ENCODE data around the gene ANKDD1B. TPM values are rescaled to one million over a fixed set of nuclear protein-coding genes. Genes with fewer than 3 reads are reported as not detected.
"Not testable (repeated sequence)": the region's sequence is repeated elsewhere in the genome, so short reads cannot be mapped to it uniquely, and the experiment has no call there.

ANKDD1B gene
- total RNA-seq, 5 donors from 2014 or later (not counting 1 experiment from before 2014, with no cell fraction given): 0.28 to 0.85 (median 0.33) TPM; not detected in 1

DNA sequence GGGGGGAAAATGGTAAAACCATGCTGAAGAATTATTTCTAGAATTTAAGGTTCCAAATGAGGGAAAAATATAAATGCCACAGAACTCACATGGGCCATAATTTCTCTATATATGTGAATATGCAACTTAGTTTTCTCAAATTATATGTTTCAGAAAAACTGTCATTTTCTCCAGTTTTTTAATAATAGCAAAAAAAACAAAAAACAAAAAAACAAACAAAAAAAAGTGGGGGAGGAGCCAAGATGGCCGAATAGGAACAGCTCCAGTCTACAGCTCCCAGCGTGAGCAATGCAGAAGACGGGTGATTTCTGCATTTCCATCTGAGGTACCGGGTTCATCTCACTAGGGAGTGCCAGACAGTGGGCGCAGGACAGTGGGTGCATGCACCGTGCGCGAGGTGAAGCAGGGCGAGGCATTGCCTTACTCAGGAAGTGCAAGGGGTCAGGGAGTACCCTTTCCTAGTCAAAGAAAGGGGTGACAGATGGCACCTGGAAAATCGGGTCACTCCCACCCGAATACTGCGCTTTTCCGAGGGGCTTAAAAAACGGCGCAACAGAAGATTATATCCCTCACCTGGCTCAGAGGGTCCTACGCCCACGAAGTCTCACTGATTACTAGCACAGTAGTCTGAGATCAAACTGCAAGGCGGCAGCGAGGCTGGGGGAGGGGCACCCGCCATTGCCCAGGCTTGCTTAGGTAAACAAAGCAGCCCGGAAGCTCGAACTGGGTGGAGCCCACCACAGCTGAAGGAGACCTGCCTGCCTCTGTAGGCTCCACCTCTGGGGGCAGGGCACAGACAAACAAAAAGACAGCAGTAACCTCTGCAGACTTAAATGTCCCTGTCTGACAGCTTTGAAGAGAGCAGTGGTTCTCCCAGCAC lies 84.5 kb downstream of the ANKDD1B start:
- H3K9me3 ChIP-seq; H3K27me3 Mint-ChIP-seq; DNase-seq; H3K4me1 ChIP-seq (ENCODE audit: control insufficient read depth in 1 of 2, extremely low read depth in 1 of 2, insufficient read depth in 2 of 2, low read length in 2 of 2); H3K27ac ChIP-seq (ENCODE audit: low read length); H3K27ac Mint-ChIP-seq; CTCF ChIA-PET; H3K4me3 ChIP-seq (ENCODE audit: control insufficient read depth in 1 of 2, extremely low read depth in 1 of 2, low read length in 1 of 2); ATAC-seq (replicated peaks in 1 of 4); POLR2A ChIA-PET; H3K4me3 Mint-ChIP-seq; H3K9me3 Mint-ChIP-seq; H3K27me3 ChIP-seq (replicated peaks in 1 of 2; ENCODE audit: control insufficient read depth in 2 of 2, extremely low read depth in 1 of 2, insufficient read depth in 2 of 2, low read length in 1 of 2): not testable (repeated sequence)
- Mint-ChIP-seq H3K4me1 (peaks cover 4 to 12% (median 10%) of the 10 kb centered on the region in 3 donors), H3K36me3 (peaks cover 32% of the 10 kb centered on the region)
- 94% methylated on average over 5 of the region's 22 CpGs for WGBS (ENCODE audit: insufficient coverage)
- H3K36me3 ChIP-seq (ENCODE audit: control insufficient read depth in 2 of 2, extremely low read depth in 1 of 2, insufficient read depth in 1 of 2, low read length in 1 of 2): peaks cover 0 to 15% of the 10 kb centered on the region in 2 donors

DNA sequence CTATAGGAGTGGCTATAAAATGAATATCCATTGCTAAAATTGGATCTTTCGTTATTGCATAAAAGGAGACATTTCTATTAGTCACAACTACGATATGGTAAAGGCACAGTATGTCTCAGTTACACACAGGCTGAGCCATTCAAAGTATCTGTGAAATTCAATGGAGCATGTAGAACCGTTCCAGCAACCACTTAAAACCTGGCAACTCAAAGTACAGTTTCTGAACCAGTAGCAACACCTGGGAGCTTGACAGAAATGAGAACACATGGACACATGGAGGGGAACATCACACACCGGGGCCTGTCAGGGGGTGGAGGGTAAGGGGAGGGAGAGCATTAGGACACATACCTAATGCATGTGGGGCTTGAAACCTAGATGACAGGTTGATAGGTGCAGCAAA lies 90.6 kb downstream of the ANKDD1B start:
- peaks cover 4 to 31% of the 10 kb centered on the region in 2 donors for H3K36me3 ChIP-seq (ENCODE audit: control insufficient read depth in 2 of 2, extremely low read depth in 1 of 2, insufficient read depth in 1 of 2, low read length in 1 of 2)
- ATAC-seq (replicated peaks in 1 of 4) (no peak), DNase-seq (no peak)
- Mint-ChIP-seq H3K9me3 (no peaks in the 10 kb centered on the region), H3K36me3 (peaks cover 35% of the 10 kb centered on the region), H3K4me3 (no peak overlapping the region), H3K4me1 (peaks cover 4 to 24% (median 18%) of the 10 kb centered on the region in 3 donors), H3K27ac (no peak overlapping the region), H3K27me3 (no peaks in the 10 kb centered on the region)
- POLR2A ChIA-PET: no interaction called here
- H3K27me3 ChIP-seq (replicated peaks in 1 of 2; ENCODE audit: control insufficient read depth in 2 of 2, extremely low read depth in 1 of 2, insufficient read depth in 2 of 2, low read length in 1 of 2): no peaks in the 10 kb centered on the region
- H3K4me3 ChIP-seq (ENCODE audit: control insufficient read depth in 1 of 2, extremely low read depth in 1 of 2, low read length in 1 of 2): no peak overlapping the region
- no peaks in the 10 kb centered on the region for H3K4me1 ChIP-seq (ENCODE audit: control insufficient read depth in 1 of 2, extremely low read depth in 1 of 2, insufficient read depth in 2 of 2, low read length in 2 of 2)
- no peaks in the 10 kb centered on the region for H3K9me3 ChIP-seq
- H3K27ac ChIP-seq (ENCODE audit: low read length): no peak overlapping the region
- 100% methylated on average over 1 of the region's 4 CpGs for WGBS (ENCODE audit: insufficient coverage)
- CTCF ChIA-PET: no interaction called here

DNA sequence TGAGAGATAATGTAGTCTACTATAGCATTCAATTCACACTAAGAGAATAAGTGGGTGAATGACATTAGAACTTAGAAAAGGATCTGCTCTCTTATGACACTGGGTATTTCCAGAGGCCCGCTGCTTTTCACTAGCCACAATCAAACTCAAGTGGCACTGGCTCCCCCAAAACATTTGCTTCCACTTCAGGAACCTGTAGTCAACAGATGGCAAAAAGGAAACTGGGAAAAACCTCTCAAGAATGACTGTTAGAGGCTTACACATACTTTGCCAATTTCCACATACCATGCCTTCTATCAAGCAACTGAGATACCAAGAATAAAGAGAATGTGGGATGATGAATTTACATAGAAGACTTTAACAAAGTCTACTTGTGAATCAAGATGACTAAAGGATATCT lies 94.8 kb downstream of the ANKDD1B start:
- ChIA-PET CTCF (no interaction called here), POLR2A (no interaction called here)
- Histone ChIP-seq H3K4me3 (ENCODE audit: control insufficient read depth in 1 of 2, extremely low read depth in 1 of 2, low read length in 1 of 2) (no peak overlapping the region), H3K9me3 (no peaks in the 10 kb centered on the region), H3K4me1 (ENCODE audit: control insufficient read depth in 1 of 2, extremely low read depth in 1 of 2, insufficient read depth in 2 of 2, low read length in 2 of 2) (no peaks in the 10 kb centered on the region), H3K36me3 (ENCODE audit: control insufficient read depth in 2 of 2, extremely low read depth in 1 of 2, insufficient read depth in 1 of 2, low read length in 1 of 2) (peaks cover 4 to 55% of the 10 kb centered on the region in 2 donors), H3K27ac (ENCODE audit: low read length) (no peak overlapping the region), H3K27me3 (replicated peaks in 1 of 2; ENCODE audit: control insufficient read depth in 2 of 2, extremely low read depth in 1 of 2, insufficient read depth in 2 of 2, low read length in 1 of 2) (no peaks in the 10 kb centered on the region)
- DNase-seq (no peak), ATAC-seq (replicated peaks in 1 of 4) (no peak)
- H3K27ac Mint-ChIP-seq: no peak overlapping the region
- WGBS (ENCODE audit: insufficient coverage): 33% methylated on average over 1 of the region's 1 CpG
- H3K4me1 Mint-ChIP-seq: peaks cover 5 to 28% (median 17%) of the 10 kb centered on the region in 3 donors
- no peaks in the 10 kb centered on the region for H3K9me3 Mint-ChIP-seq
- peaks cover 46% of the 10 kb centered on the region for H3K36me3 Mint-ChIP-seq
- no peak overlapping the region for H3K4me3 Mint-ChIP-seq
- H3K27me3 Mint-ChIP-seq: no peaks in the 10 kb centered on the region

DNA sequence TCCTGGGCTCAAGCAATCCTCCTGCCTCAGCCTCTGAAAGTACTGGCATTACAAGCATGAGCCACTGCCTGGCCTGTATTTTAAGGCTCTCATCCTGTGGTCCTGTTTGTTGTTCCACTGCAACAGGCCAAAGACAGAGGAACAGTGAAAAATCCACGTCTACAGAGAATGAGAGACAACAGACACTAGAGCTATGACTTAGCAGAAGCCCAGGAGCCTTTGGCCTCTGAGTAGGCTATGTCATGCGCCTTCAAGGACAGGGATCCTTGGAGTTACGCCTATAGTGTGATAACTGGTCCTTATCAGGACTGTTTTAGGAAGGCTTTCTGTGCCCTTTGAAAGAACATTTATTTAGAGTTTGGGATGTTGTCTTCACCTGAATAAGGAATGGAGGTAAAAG lies 95.5 kb downstream of the ANKDD1B start:
- no peak for ATAC-seq (replicated peaks in 1 of 4)
- peaks cover 4 to 57% of the 10 kb centered on the region in 2 donors for H3K36me3 ChIP-seq (ENCODE audit: control insufficient read depth in 2 of 2, extremely low read depth in 1 of 2, insufficient read depth in 1 of 2, low read length in 1 of 2)
- POLR2A ChIA-PET: interaction anchor here in 1 of 2 donors (0.6 kb wide), 1 partner anchor 108 kb away, joined by 4 read pairs; no protein-coding TSS in a partner anchor
- H3K4me3 ChIP-seq (ENCODE audit: control insufficient read depth in 1 of 2, extremely low read depth in 1 of 2, low read length in 1 of 2): no peak overlapping the region
- 78% methylated on average over 1 of the region's 3 CpGs for WGBS (ENCODE audit: insufficient coverage)
- H3K27me3 ChIP-seq (replicated peaks in 1 of 2; ENCODE audit: control insufficient read depth in 2 of 2, extremely low read depth in 1 of 2, insufficient read depth in 2 of 2, low read length in 1 of 2): no peaks in the 10 kb centered on the region
- CTCF ChIA-PET: no interaction called here
- no peaks in the 10 kb centered on the region for H3K27me3 Mint-ChIP-seq
- peaks cover 47% of the 10 kb centered on the region for H3K36me3 Mint-ChIP-seq
- H3K4me3 Mint-ChIP-seq: no peak overlapping the region
- H3K27ac ChIP-seq (ENCODE audit: low read length): no peak overlapping the region
- no peaks in the 10 kb centered on the region for H3K4me1 ChIP-seq (ENCODE audit: control insufficient read depth in 1 of 2, extremely low read depth in 1 of 2, insufficient read depth in 2 of 2, low read length in 2 of 2)
- peaks cover 8 to 29% (median 20%) of the 10 kb centered on the region in 3 donors for H3K4me1 Mint-ChIP-seq
- H3K9me3 ChIP-seq: no peaks in the 10 kb centered on the region
- H3K27ac Mint-ChIP-seq: no peak overlapping the region
- H3K9me3 Mint-ChIP-seq: no peaks in the 10 kb centered on the region
- DNase-seq: no peak

DNA sequence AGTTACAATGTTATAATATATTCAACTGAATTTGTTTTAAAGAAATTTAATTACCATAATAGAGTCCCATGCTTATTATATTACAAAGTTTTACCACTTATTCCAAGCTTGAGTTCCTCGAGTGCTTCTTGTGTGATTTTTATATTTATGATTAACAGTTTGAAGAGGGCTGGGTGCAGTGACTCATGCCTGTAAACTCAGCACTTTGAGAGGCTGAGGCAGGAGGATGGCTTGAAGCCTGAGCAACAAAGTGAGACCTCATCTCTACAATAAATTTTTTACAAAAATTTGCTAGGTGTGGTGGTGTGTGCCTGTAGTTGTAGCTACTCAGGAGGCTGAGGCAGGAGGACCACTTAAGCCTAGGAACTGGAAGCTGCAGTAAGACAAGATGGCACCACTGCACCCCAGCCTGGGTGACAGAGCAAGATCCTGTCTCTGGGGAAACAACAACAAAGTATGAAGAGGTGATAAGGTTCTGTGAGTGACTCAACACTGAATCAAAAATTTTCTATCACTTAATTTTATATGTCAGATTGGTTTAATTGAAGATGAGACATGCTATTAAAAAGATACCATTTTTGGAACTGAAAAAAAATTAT lies 96.8 kb downstream of the ANKDD1B start:
- H3K9me3 ChIP-seq: no peaks in the 10 kb centered on the region
- H3K9me3 Mint-ChIP-seq: no peaks in the 10 kb centered on the region
- H3K36me3 ChIP-seq (ENCODE audit: control insufficient read depth in 2 of 2, extremely low read depth in 1 of 2, insufficient read depth in 1 of 2, low read length in 1 of 2): peaks cover 4 to 45% of the 10 kb centered on the region in 2 donors
- no peak overlapping the region for H3K27ac Mint-ChIP-seq
- no CpG with 5 or more reads among the region's 1 CpG for WGBS (ENCODE audit: insufficient coverage)
- peaks cover 13 to 32% (median 21%) of the 10 kb centered on the region in 3 donors for H3K4me1 Mint-ChIP-seq
- ChIA-PET POLR2A (no interaction called here), CTCF (no interaction called here)
- H3K27me3 Mint-ChIP-seq: no peaks in the 10 kb centered on the region
- H3K4me1 ChIP-seq (ENCODE audit: control insufficient read depth in 1 of 2, extremely low read depth in 1 of 2, insufficient read depth in 2 of 2, low read length in 2 of 2): no peaks in the 10 kb centered on the region
- peaks cover 36% of the 10 kb centered on the region for H3K36me3 Mint-ChIP-seq
- H3K4me3 ChIP-seq (ENCODE audit: control insufficient read depth in 1 of 2, extremely low read depth in 1 of 2, low read length in 1 of 2): no peak overlapping the region
- no peak for DNase-seq
- H3K4me3 Mint-ChIP-seq: no peak overlapping the region
- ATAC-seq (replicated peaks in 1 of 4): no peak
- H3K27me3 ChIP-seq (replicated peaks in 1 of 2; ENCODE audit: control insufficient read depth in 2 of 2, extremely low read depth in 1 of 2, insufficient read depth in 2 of 2, low read length in 1 of 2): no peaks in the 10 kb centered on the region
- no peak overlapping the region for H3K27ac ChIP-seq (ENCODE audit: low read length)

DNA sequence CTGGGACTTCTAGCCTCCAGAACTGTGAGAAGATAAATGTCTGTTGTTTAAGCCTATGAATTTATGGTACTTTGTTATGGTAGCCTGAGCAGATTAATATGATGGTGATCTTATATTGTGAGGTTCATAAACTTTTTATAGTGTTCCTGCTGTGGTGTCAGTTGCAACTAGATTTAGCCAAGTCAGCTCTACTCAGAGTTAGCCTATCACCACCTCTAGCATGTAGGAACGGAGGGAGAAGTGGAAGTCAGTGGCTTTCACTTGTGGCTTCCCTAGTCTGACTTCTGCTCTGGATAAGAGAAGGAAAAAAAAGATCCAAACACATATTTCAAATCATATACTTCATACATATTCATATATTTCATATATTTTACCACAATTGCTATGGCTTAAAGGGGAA lies 99.4 kb downstream of the ANKDD1B start:
- ChIA-PET CTCF (no interaction called here), POLR2A (no interaction called here)
- peaks cover 0 to 39% of the 10 kb centered on the region in 2 donors for H3K36me3 ChIP-seq (ENCODE audit: control insufficient read depth in 2 of 2, extremely low read depth in 1 of 2, insufficient read depth in 1 of 2, low read length in 1 of 2)
- no peak overlapping the region for H3K4me3 ChIP-seq (ENCODE audit: control insufficient read depth in 1 of 2, extremely low read depth in 1 of 2, low read length in 1 of 2)
- Mint-ChIP-seq H3K27me3 (no peaks in the 10 kb centered on the region), H3K27ac (no peak overlapping the region), H3K9me3 (no peaks in the 10 kb centered on the region), H3K36me3 (peaks cover 39% of the 10 kb centered on the region), H3K4me3 (no peak overlapping the region), H3K4me1 (peaks cover 37 to 49% (median 39%) of the 10 kb centered on the region in 3 donors)
- no peak for ATAC-seq (replicated peaks in 1 of 4)
- no peaks in the 10 kb centered on the region for H3K4me1 ChIP-seq (ENCODE audit: control insufficient read depth in 1 of 2, extremely low read depth in 1 of 2, insufficient read depth in 2 of 2, low read length in 2 of 2)
- no peak for DNase-seq
- no peak overlapping the region for H3K27ac ChIP-seq (ENCODE audit: low read length)
- no CpG with 5 or more reads among the region's 1 CpG for WGBS (ENCODE audit: insufficient coverage)
- no peaks in the 10 kb centered on the region for H3K27me3 ChIP-seq (replicated peaks in 1 of 2; ENCODE audit: control insufficient read depth in 2 of 2, extremely low read depth in 1 of 2, insufficient read depth in 2 of 2, low read length in 1 of 2)
- no peaks in the 10 kb centered on the region for H3K9me3 ChIP-seq

Data from T-cell (primary cell).